WTC11 (cell line): Measurements from ENCODE around the gene CD3E.

Experiments
- CREM ChIP-seq: sonication (generic); formaldehyde crosslinking; IDR thresholded peaks from 2 replicates; pipeline ENCODE4 v1.8.1; 2022; ENCODE audit warnings: mild to moderate bottlenecking, missing genetic modification reagents, moderate library complexity
- FOXP1 ChIP-seq: sonication (generic); formaldehyde crosslinking; IDR thresholded peaks from 2 replicates; pipeline ENCODE4 v1.8.0; 2022; ENCODE audit warnings: missing genetic modification reagents, mild to moderate bottlenecking, moderate library complexity, borderline replicate concordance
- GABPB1 ChIP-seq: sonication (generic); formaldehyde crosslinking; IDR thresholded peaks from 2 replicates; pipeline ENCODE4 v1.8.1; 2023; ENCODE audit warnings: mild to moderate bottlenecking, missing genetic modification reagents
- HMGA2 ChIP-seq: fragments of 250-450 bp; sonication (Bioruptor Pico); IDR thresholded peaks from 2 replicates; pipeline ENCODE4 v1.4.0; 2021; ENCODE audit warnings: mild to moderate bottlenecking, moderate library complexity
- JUN ChIP-seq: sonication (generic); formaldehyde crosslinking; IDR thresholded peaks from 2 replicates; pipeline ENCODE4 v1.8.0; 2023; ENCODE audit warnings: mild to moderate bottlenecking, missing genetic modification reagents
- MXD4 ChIP-seq: fragments of 250-450 bp; sonication (Bioruptor Pico); IDR thresholded peaks from 2 replicates; pipeline ENCODE4 v1.8.0; 2021; ENCODE audit warnings: mild to moderate bottlenecking, moderate library complexity, borderline replicate concordance
- NR2C2 ChIP-seq: sonication (generic); formaldehyde crosslinking; IDR thresholded peaks from 2 replicates; pipeline ENCODE4 v1.8.0; 2022; ENCODE audit warnings: mild to moderate bottlenecking, missing genetic modification reagents
- NR3C1 ChIP-seq: sonication (generic); formaldehyde crosslinking; conservative IDR thresholded peaks from 2 replicates; pipeline ENCODE4 v1.8.1; 2023; ENCODE audit warnings: low read depth, mild to moderate bottlenecking, missing genetic modification reagents
- TF ChIP-seq, protein P1 (sequence below): fragments of 200-600 bp; IDR thresholded peaks from 2 replicates; pipeline ENCODE4 v1.8.0; 2022; ENCODE audit warnings: antibody characterized with exemption
- TF ChIP-seq, protein P2 (sequence below): sonication (generic); formaldehyde crosslinking; IDR thresholded peaks from 2 replicates; pipeline ENCODE4 v1.8.0; 2022; ENCODE audit warnings: mild to moderate bottlenecking, missing genetic modification reagents
- TF ChIP-seq, protein P3 (sequence below): sonication (generic); formaldehyde crosslinking; IDR thresholded peaks from 2 replicates; pipeline ENCODE4 v1.8.0; 2022; ENCODE audit warnings: missing genetic modification reagents
- TF ChIP-seq, protein P4 (sequence below): sonication (generic); formaldehyde crosslinking; IDR thresholded peaks from 2 replicates; pipeline ENCODE4 v1.8.1; 2023; ENCODE audit warnings: mild to moderate bottlenecking, missing genetic modification reagents, moderate library complexity

DNA sequence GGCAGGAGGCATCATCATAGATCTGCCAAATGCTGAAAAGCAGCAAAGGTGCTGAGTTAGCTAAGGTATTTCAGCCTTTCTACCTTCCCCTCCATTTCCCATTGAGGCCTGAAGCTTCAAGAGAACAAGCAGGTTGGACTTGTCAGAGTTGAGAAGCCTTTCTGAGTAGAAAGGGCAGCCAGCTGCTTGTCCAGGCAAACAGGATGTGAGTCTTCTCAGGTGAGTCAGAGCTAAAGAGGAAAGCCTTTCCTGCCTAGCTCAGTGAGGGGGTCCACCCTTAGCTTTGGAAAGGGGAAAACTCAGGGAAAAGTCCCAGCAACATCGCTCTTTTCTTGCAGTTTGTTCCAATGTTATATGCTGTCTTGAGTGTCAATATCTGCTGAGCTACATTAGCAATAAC lies 27.2 kb upstream of the CD3E start:
- TF ChIP-seq HMGA2 (CRISPR knock-in tag) = no peak
- TF ChIP-seq, protein P1, sequence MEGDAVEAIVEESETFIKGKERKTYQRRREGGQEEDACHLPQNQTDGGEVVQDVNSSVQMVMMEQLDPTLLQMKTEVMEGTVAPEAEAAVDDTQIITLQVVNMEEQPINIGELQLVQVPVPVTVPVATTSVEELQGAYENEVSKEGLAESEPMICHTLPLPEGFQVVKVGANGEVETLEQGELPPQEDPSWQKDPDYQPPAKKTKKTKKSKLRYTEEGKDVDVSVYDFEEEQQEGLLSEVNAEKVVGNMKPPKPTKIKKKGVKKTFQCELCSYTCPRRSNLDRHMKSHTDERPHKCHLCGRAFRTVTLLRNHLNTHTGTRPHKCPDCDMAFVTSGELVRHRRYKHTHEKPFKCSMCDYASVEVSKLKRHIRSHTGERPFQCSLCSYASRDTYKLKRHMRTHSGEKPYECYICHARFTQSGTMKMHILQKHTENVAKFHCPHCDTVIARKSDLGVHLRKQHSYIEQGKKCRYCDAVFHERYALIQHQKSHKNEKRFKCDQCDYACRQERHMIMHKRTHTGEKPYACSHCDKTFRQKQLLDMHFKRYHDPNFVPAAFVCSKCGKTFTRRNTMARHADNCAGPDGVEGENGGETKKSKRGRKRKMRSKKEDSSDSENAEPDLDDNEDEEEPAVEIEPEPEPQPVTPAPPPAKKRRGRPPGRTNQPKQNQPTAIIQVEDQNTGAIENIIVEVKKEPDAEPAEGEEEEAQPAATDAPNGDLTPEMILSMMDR = no peak
- TF ChIP-seq, protein P2, sequence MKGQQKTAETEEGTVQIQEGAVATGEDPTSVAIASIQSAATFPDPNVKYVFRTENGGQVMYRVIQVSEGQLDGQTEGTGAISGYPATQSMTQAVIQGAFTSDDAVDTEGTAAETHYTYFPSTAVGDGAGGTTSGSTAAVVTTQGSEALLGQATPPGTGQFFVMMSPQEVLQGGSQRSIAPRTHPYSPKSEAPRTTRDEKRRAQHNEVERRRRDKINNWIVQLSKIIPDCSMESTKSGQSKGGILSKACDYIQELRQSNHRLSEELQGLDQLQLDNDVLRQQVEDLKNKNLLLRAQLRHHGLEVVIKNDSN (CRISPR knock-in tag) = no peak
- TF ChIP-seq JUN (CRISPR knock-in tag) = no peak
- no peak for TF ChIP-seq GABPB1 (CRISPR knock-in tag)
- TF ChIP-seq CREM (CRISPR knock-in tag) = no peak
- TF ChIP-seq, protein P3, sequence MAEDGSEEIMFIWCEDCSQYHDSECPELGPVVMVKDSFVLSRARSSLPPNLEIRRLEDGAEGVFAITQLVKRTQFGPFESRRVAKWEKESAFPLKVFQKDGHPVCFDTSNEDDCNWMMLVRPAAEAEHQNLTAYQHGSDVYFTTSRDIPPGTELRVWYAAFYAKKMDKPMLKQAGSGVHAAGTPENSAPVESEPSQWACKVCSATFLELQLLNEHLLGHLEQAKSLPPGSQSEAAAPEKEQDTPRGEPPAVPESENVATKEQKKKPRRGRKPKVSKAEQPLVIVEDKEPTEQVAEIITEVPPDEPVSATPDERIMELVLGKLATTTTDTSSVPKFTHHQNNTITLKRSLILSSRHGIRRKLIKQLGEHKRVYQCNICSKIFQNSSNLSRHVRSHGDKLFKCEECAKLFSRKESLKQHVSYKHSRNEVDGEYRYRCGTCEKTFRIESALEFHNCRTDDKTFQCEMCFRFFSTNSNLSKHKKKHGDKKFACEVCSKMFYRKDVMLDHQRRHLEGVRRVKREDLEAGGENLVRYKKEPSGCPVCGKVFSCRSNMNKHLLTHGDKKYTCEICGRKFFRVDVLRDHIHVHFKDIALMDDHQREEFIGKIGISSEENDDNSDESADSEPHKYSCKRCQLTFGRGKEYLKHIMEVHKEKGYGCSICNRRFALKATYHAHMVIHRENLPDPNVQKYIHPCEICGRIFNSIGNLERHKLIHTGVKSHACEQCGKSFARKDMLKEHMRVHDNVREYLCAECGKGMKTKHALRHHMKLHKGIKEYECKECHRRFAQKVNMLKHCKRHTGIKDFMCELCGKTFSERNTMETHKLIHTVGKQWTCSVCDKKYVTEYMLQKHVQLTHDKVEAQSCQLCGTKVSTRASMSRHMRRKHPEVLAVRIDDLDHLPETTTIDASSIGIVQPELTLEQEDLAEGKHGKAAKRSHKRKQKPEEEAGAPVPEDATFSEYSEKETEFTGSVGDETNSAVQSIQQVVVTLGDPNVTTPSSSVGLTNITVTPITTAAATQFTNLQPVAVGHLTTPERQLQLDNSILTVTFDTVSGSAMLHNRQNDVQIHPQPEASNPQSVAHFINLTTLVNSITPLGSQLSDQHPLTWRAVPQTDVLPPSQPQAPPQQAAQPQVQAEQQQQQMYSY (CRISPR knock-in tag) = no peak
- TF ChIP-seq NR2C2 (CRISPR knock-in tag) = no peak
- TF ChIP-seq NR3C1 (CRISPR knock-in tag) = no peak
- TF ChIP-seq MXD4 (CRISPR knock-in tag) = no peak
- TF ChIP-seq FOXP1 (CRISPR knock-in tag) = no peak
- TF ChIP-seq, protein P4, sequence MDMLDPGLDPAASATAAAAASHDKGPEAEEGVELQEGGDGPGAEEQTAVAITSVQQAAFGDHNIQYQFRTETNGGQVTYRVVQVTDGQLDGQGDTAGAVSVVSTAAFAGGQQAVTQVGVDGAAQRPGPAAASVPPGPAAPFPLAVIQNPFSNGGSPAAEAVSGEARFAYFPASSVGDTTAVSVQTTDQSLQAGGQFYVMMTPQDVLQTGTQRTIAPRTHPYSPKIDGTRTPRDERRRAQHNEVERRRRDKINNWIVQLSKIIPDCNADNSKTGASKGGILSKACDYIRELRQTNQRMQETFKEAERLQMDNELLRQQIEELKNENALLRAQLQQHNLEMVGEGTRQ = no peak
